ENCODE measurements around the gene CER1. TPM values are rescaled to one million over a fixed set of nuclear protein-coding genes. Genes with fewer than 3 reads are reported as not detected.

The CER1 gene, protein sequence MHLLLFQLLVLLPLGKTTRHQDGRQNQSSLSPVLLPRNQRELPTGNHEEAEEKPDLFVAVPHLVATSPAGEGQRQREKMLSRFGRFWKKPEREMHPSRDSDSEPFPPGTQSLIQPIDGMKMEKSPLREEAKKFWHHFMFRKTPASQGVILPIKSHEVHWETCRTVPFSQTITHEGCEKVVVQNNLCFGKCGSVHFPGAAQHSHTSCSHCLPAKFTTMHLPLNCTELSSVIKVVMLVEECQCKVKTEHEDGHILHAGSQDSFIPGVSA
- not detected for total RNA-seq
- long read RNA-seq, donor 1, result 0 reads
- long read RNA-seq, donor 2, result 0 reads

DNA sequence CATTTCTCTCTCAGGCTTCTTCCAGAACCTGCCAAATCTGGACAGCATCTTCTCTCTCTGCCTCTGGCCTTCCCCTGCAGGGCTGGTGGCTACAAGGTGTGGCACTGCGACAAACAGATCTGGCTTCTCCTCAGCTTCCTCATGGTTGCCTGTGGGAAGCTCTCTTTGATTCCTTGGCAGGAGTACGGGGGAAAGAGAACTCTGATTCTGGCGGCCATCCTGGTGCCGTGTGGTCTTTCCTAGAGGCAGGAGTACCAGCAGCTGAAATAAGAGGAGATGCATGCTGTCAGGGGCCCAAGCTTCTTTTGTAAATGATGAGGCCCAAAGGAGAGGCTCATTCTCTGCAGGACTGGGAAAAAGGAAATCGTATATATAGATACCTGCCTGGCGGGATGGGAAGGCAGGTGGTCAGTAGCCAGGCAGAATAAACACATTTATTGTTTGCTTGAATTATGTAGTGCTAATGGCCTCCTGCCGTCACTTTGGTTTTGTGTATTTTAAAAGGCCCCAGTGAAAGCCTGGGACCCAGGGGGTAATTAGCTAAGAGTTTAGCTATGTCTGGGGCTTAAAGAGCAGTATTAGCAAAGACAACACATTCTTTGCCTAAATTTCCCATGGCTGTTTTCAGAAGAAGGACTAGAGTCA lies at the start of gene CER1:
Gene CER1, minus strand, starts transcription at position 343 of the 645 bp plus-strand sequence. Its CDS starts 61 bp downstream, at position 282.
- intact Hi-C loops (cut with DNase I), result no loop called here
- DNase-seq (ENCODE audit: low spot score), result no peak

DNA sequence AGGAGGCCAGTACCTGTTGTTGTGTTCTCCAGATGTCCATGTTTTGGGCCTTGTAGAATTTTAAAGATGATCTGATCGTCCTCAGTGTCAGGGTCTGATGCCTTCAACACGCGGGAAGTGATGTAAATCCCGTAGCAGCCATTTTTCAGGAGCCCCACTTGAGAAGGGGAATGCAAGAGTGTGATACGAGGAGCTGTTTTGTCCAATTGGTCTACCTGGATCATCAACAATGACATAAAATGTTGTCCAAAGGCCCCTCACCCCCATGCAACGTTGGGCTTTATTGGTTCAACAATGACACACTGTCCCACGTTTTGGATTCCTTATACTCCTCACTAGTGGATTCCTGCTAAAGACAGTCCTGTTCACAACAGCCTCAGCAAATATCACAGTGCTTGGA lies 48.1 kb upstream of the CER1 start:
- DNase-seq (ENCODE audit: low spot score), result no peak
- intact Hi-C loops (cut with DNase I), result no loop called here

DNA sequence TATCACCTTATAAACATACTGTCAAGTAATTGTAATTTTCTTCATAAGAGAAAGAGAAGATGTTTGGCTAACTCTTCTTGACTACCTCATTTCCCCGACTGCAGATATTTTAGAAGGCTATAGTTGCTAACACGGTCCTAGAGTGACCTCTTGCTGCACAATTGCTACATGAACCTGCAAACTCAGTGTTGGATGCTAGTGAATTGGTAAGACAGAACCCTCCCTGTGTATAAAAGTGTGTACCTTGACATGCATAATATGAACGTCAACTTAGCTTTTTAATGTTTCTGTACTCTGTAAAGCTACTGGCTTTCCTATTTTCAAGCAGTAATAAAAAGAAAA lies 46.7 kb upstream of the CER1 start:
- DNase-seq (ENCODE audit: low spot score), result no peak
- intact Hi-C loops (cut with DNase I), result loop anchor here in 1 of 2 donors (5.0 kb wide), 1 partner anchor 152 kb away; no protein-coding TSS in a partner anchor

DNA sequence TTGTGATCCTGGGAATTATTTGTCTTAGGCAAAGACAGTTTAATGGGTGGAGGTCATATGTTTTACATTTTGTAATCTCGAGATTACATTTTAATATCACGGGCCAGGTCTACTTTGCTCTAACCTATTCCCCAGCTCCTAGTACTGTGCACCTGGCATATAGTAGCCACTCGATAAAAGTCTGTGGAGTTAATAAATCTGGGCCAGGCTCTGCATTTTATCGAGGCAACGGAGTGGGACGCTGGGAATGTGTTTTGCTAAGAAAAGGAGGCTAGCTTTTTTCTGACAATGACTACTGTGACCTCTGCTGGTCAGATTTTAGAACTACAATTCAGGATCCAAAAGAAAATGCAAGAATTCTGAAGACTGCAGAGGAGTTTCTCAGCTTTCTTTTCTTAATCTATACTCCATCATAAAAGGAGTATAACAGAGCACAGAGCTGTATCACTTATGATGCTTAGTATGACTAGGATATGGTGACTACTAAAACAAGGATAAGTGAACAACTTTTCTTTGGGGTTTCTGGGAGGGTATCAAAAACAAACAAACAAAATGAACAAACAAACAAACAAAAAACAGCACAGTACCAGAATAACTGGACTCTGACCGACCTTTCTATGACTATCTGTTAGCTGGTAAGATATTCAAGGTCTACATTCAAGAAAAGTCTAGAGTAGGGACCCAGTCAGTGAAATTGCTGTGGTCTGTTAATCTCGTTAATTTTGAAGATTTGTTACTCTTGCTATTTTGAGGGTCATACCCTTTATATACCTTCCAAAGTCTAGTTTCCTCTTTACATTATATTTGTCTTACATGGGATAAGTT lies 46.1 kb upstream of the CER1 start:
- no peak for DNase-seq (ENCODE audit: low spot score)
- intact Hi-C loops (cut with DNase I), result loop anchor here in 1 of 2 donors (5.0 kb wide), 1 partner anchor 151 kb away; no protein-coding TSS in a partner anchor

DNA sequence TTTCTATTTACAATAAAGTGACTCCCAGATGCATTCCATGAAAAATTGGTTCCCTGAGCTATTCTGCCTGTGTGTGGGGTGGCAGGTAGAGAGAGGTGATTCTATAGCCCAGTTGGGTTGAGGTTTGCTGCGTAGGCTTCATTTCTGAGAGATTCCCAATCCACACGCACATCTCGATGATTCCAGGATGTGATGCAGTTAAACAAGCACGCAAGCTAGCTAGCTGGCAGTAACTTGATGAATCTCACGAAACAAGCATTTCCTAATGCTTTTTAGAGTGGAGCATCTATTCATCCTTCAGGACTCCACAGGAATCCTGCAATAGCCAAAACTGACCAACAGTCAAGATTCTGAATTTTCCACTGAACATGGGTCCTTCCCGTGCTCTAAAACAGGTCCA lies 43.8 kb upstream of the CER1 start:
- intact Hi-C loops (cut with DNase I), result loop anchor here in 1 of 2 donors (5.0 kb wide), 1 partner anchor 149 kb away; no protein-coding TSS in a partner anchor
- no peak for DNase-seq (ENCODE audit: low spot score)

DNA sequence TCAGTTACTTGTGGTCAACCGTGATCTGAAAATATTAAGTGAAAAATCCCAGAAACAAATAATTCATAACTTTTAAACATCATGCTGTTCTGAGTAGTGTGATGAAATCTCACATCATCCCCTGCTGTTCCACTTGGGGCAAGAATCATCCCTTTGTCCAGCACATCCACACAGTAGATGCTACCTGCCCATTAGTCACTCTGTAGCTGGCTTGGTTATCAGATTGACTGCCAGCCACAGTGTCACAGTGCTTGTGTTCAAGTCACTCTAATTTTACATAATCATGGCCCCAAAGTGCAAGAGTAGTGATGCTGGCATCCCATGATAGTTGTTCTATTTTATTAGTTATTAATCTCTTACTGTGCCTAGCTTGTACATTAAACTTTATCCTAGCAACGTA lies 39.1 kb upstream of the CER1 start:
- DNase-seq (ENCODE audit: low spot score), result no peak
- intact Hi-C loops (cut with DNase I), result no loop called here

DNA sequence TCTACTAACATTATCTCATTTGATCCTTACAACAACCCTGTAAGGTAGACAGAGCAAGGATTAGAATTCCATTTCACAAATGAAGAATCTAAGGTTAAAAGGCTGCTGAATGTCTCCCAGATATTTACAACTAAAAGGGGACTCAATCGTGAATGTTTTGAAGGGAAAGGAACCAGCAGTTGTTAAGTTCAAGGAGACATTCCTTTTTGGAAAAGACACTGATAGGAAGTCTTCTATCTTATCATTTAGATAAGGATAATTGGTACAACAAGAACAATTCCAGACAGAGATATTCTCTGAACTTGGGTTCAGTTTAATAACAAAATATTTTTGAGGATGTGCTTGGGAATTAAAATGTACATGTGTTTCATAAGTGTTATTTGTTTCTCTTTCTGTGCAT lies 37.5 kb upstream of the CER1 start:
- intact Hi-C loops (cut with DNase I), result no loop called here
- no peak for DNase-seq (ENCODE audit: low spot score)

DNA sequence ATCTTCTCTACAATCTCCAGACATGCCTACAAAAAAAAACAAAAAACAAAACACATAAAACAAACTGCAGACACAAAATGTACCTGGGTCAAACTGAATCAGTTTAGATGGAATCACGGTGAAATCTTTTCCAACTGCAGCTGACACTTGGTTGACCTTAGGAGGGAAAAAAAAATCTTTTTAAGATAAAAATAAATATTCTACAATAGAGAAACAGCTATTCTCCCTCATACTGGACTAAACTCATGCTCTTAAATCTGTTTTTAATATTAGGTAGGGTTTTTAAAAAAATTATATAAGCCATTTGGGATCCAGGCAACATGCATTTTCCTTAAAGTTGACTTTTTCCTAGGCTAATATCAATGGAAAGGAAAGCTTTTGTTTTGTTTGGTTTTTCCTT lies 33.8 kb upstream of the CER1 start:
- intact Hi-C loops (cut with DNase I), result no loop called here
- no peak for DNase-seq (ENCODE audit: low spot score)

DNA sequence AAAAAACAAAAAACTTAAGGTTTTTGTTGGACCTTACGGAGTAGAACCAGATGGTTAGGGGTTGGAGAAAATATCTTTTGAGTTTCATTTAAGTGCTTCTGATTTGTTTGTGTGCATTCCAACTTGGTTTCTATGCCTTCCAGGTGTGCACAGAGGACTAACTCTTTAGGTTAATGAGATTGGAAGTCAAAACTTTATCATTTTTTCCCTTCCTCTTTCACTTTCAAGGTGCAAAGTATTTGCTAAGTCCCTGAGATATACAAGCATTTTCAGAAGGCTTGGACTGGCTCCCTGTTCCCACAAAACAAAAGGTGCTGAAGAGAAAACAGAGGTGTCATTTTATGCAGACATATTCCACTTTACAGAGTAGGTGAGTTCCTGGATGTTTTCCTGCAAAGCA lies 30.3 kb upstream of the CER1 start:
- intact Hi-C loops (cut with DNase I), result no loop called here

DNA sequence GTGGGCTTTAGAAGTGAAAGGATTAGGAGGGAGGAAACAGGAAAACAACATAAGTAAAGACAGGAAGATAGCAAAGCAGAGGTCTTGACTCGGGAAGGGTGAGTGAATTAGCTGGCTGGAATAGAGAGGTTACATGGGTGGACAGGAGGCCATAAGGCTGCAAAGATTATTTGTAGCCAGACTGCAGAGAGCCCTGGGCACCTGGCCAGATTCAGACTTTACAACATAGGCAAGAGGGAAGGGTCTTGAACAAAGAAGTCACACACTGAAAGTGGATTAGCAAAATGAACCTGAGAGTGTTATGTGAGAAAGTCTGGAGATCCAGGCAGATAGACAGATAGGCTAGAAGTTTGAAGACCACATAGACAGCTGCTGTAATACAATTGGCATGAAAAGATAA lies 29.7 kb upstream of the CER1 start:
- no peak for DNase-seq (ENCODE audit: low spot score)
- intact Hi-C loops (cut with DNase I), result no loop called here

More for the DNA sequence above, 30.3 kb upstream of the CER1 start:
- no peak for DNase-seq (ENCODE audit: low spot score)

DNA sequence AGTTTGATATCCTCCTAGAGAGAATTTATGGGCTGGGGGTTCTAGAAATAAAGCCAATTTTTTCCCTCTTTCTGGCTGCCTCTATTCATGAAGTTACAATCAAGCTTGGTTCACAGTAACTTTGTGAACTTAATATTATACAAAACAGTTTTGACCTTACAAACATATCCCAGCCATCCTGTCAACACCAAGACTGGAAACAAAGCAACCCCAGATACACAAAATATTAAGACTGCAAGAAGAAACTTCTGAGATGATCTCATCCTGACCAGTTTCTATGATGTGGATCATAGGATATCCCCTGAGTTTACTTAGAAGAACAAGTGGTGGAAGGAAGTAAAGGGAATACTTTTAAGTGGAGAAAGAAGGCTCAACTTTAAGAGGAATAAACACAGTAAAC lies 28.3 kb upstream of the CER1 start:
- intact Hi-C loops (cut with DNase I), result no loop called here
- no peak for DNase-seq (ENCODE audit: low spot score)

DNA sequence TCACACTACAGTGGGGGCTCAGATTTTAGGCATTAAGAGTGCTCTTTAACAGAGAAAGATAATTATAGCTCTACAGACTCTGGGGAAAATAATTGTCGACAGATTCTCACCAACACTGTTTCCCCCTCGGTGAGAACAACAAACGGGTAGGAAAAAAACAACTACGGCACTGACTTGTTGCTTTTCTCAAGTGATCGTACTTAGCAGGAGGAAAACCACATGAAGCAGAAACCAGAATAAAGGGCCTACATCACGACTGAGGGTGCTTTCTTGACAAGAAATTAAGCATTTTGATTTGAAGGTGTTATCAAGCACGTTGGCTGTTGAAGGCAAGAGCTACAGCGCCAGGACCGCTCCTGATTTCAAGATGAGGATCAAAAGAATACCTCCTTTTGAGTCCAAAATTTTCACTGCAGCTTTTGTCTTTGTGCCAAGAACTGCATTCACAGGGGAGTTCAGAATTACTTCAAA lies 27.2 kb upstream of the CER1 start:
- intact Hi-C loops (cut with DNase I), result no loop called here

DNA sequence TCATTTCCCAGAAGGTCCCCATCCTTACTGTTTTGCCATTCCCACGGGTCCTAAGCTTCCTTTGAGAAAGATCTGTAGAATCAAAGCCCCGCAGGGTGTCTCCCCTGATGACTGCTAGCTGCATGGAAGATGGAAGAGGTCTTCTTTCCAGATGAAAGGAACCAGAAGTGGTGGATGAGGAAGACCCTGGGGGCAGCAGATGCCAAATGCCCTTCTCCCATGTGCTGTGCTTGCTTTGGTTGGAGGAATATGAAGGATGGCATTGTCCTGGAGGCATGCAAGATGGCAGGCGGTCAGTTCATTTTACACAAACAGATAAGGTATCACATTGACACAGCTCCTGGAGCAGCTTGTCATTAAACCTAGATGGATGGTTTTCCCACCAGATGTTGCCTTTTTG lies 25.8 kb upstream of the CER1 start:
- DNase-seq (ENCODE audit: low spot score), result no peak
- intact Hi-C loops (cut with DNase I), result no loop called here

More for the DNA sequence above, 27.2 kb upstream of the CER1 start:
- no peak for DNase-seq (ENCODE audit: low spot score)

DNA sequence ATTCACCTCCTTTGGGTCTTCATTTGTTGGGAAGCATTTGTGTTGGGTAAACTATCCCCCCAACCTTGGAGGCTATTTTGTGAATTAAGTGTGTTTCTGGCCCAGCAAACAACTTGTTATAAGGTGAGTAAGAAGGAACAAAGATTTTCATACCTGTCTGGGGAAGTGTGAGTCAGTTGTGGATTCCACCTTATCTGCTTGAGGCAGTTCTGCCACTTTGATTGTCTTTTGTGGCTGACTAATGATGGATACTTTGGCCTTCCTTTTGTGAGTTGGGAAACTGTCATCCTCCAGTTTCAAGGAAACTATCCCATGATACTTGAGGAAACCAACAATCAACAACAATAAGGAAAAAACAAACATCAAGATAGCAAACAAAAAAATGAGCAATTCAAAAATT lies 24.6 kb upstream of the CER1 start:
- intact Hi-C loops (cut with DNase I), result no loop called here
- no peak for DNase-seq (ENCODE audit: low spot score)

DNA sequence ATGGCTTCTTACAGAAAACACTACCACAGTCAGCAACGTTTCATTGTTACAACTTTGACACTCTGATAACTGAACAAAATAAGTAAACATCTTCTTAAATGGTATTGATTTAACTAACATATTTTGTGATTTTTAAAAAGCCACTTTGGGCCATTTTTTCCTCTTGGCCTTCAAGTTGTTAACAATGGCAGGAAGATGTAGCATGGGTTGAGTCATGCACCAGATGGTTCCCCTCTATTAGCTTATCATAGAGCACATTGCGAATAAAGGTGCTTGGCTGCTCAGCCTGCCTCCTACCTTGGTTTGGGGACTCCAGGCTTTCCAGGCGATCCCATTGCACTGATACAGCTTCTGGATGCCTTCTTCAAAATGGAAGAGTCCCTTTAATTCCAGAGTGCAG lies 24.1 kb upstream of the CER1 start:
- DNase-seq (ENCODE audit: low spot score), result no peak
- intact Hi-C loops (cut with DNase I), result no loop called here

DNA sequence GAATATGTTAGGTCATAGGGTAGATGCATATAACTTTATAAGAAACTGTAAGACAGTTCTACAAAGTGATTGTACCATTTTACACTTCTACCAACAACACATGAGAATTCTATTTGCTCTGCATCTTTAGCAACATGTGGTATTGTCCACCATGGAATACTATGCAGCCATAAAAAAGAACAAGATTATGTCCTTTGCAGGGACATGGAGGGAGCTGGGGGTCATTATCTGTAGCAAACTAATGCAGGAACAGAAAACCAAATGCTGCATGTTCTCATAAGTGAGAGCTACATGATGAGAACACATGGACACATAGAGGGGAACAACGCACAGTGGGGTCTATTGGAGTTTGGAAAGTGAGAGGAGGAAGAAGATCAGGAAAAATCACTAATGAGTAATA lies 22.2 kb upstream of the CER1 start:
- intact Hi-C loops (cut with DNase I), result no loop called here
- DNase-seq (ENCODE audit: low spot score), result no peak

DNA sequence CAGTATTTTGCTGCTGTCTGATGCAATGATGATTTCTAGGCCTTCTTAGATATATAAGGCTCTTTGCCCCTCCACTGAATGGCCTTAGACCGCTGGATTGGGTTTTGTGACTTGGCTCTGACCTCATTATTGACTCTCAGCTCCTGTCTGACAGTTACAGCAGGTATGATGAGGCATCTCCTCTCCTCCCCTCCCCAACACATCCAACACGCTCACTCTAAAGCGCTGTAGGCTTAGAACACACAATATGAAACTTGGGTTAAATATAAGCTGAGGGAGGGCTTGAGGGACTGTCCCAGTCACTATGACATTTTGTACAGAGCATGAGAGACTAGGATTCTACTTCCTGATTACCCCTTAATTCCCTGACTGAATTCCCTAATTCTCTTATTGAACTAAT lies 18.8 kb upstream of the CER1 start:
- intact Hi-C loops (cut with DNase I), result no loop called here
- no peak for DNase-seq (ENCODE audit: low spot score)

DNA sequence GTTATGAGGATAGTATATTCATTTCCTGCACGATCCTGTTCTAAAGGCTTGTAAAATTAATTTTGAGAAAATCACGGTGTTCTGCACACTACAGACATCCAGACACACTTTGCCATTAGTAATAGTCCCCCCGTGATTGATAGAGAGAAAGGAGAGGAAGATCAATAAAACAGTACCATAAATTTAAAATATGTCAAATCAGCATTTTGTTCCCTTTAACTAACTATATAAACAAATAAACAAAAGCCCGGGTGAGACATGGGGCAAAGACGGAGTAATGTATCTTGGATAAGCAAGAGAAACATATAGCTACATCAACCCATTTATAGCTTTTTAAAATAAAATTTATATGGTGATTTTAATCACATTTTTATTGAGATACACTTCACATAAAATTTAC lies 10.6 kb upstream of the CER1 start:
- intact Hi-C loops (cut with DNase I), result no loop called here
- DNase-seq (ENCODE audit: low spot score), result no peak

DNA sequence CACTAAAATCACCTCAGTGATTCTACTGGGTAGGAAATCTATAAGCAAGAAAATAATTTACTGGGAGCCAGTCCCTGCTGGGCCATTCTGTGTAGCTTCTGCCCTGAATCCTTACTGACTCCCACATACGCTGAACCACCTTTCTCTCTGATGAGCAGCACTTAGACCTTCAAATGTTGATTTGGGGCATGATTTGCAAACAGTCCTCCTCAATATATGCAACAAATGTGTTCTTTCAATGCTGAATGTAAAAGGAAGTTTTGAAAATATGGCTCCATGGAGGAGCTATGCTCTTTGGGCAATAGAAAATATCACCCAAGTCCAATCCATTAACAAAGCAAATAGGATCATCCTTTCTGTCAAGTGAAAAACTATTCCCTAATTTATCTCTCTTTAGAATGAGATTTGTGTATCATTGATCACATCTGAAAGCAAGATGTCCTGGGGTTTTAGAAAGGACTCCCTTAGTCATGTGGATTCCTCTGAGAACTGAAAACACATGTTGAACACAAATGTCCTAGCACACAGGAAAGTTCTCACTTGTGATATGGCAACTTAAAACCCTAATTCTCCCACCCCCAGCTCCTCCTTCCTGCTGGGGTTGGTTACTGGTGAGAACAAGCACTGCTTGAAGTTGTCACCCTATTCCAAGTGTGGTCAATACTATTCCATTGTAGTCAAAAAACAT lies 8.9 kb upstream of the CER1 start:
- intact Hi-C loops (cut with DNase I), result no loop called here
- no peak for DNase-seq (ENCODE audit: low spot score)

DNA sequence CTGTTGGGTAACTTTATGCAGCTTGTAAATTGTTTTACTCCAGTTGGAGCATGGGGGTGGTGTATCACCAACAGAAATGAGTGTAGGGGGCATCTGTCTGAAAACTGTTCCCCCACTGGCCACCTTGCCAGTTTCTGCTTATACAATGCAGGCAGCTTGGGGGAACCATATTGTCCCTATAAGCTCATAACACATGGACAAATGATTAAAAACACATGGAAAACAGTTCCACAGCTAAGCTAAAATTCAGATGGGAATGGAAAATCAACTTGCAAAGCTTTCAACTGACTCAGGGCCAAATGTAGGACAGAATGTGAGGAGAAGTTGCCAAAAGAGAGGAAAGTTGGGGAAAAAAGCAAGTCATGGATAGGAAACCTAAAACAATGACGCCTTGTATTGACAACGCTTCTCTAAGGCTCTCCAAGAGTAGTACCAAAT lies 7.9 kb upstream of the CER1 start:
- intact Hi-C loops (cut with DNase I), result no loop called here
- DNase-seq (ENCODE audit: low spot score), result no peak
